Activated CD8-positive, alpha-beta T cell treated with anti-CD3 and anti-CD28 coated beads for 36 hours (primary cell): Measurements from ENCODE around the gene KIF6. TPM values are rescaled to one million over a fixed set of nuclear protein-coding genes. Genes with fewer than 3 reads are reported as not detected.

Source experiments
- ATAC-seq: fragments of 200-7000 bp; cut with Tn5 transposase; one replicate; pipeline ENCODE4 v1.10.0; 2021; ENCODE audit warnings: mild to moderate bottlenecking, moderate library complexity
- CTCF ChIA-PET: fragments of 350-600 bp; sonication (Branson Sonifier 250); formaldehyde crosslinking; loops from one replicate; lab custom pipeline; 2021; ENCODE audit warnings: antibody characterized with exemption; lab: Charles Lee
- POLR2A ChIA-PET: fragments of 350-600 bp; sonication (Branson Sonifier 250); formaldehyde crosslinking; loops from one replicate; lab custom pipeline; 2021; ENCODE audit warnings: antibody characterized with exemption; lab: Charles Lee
- DNase-seq: peaks from one replicate; pipeline ENCODE4 v3.0.0-alpha.2; 2020
- H3K27ac Mint-ChIP-seq: one replicate; pipeline ENCODE4 v1.8.0; 2021; ENCODE audit warnings: mild to moderate bottlenecking, mixed read lengths
- H3K27me3 Mint-ChIP-seq: one replicate; pipeline ENCODE4 v1.8.0; 2021; ENCODE audit warnings: mixed read lengths
- H3K36me3 Mint-ChIP-seq: one replicate; pipeline ENCODE4 v1.8.0; 2021; ENCODE audit warnings: low read depth, mixed read lengths
- H3K4me1 Mint-ChIP-seq: one replicate; pipeline ENCODE4 v1.8.0; 2021; ENCODE audit warnings: low read depth, mixed read lengths
- H3K4me3 Mint-ChIP-seq: one replicate; pipeline ENCODE4 v1.8.0; 2021; ENCODE audit warnings: mild to moderate bottlenecking, moderate library complexity, mixed read lengths
- H3K9me3 Mint-ChIP-seq: one replicate; pipeline ENCODE4 v1.8.0; 2021; ENCODE audit warnings: mixed read lengths
- intact Hi-C: fragments of 100-400 bp; cut with micrococcal nuclease; formaldehyde crosslinking; loops from one replicate; pipeline ENCODE4 v1.10.0; 2022
- total RNA-seq, 2 experiments: library from RNA; stranded (reverse); gene quantifications; one replicate each; pipeline ENCODE4 v1.2.3, GENCODE V29; 2021
- TF ChIP-seq, protein P1 (sequence below): fragments of 200-600 bp; IDR thresholded peaks from one replicate; pipeline ENCODE4 v1.8.0; 2022; ENCODE audit warnings: antibody characterized with exemption, mild to moderate bottlenecking

The KIF6 gene
- total RNA-seq, 2 experiments from 2014 or later = 0.13 to 0.14 TPM

DNA sequence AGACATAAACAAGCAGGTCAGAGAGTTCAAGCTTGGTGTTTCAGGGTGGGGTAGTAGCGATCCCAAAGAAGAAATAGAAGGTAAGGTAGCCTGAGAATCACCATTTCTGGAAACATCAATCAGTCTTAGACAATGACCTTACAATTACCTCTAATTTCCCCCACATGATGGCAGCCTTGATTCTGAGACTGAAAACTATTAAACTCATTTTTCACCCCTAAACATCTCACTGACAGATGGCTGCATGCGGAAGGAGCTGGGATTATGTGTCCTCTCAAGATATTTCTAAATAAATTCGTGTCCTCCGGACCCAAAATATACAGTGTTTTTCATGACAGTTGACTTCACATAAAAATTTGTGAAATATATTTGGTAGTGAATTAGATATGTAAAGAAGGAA is 61.0 kb downstream of the KIF6 start:
- CTCF ChIA-PET = no interaction called here
- intact Hi-C loops = no loop called here
- no peak overlapping the region for H3K4me3 Mint-ChIP-seq
- DNase-seq (no peak), ATAC-seq (no peak)
- H3K4me1 Mint-ChIP-seq = no peaks in the 10 kb centered on the region
- TF ChIP-seq, protein P1, sequence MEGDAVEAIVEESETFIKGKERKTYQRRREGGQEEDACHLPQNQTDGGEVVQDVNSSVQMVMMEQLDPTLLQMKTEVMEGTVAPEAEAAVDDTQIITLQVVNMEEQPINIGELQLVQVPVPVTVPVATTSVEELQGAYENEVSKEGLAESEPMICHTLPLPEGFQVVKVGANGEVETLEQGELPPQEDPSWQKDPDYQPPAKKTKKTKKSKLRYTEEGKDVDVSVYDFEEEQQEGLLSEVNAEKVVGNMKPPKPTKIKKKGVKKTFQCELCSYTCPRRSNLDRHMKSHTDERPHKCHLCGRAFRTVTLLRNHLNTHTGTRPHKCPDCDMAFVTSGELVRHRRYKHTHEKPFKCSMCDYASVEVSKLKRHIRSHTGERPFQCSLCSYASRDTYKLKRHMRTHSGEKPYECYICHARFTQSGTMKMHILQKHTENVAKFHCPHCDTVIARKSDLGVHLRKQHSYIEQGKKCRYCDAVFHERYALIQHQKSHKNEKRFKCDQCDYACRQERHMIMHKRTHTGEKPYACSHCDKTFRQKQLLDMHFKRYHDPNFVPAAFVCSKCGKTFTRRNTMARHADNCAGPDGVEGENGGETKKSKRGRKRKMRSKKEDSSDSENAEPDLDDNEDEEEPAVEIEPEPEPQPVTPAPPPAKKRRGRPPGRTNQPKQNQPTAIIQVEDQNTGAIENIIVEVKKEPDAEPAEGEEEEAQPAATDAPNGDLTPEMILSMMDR = no peak
- no peaks in the 10 kb centered on the region for H3K36me3 Mint-ChIP-seq
- no peaks in the 10 kb centered on the region for H3K9me3 Mint-ChIP-seq
- POLR2A ChIA-PET = no interaction called here
- H3K27me3 Mint-ChIP-seq = peaks cover 23% of the 10 kb centered on the region
- no peak overlapping the region for H3K27ac Mint-ChIP-seq

DNA sequence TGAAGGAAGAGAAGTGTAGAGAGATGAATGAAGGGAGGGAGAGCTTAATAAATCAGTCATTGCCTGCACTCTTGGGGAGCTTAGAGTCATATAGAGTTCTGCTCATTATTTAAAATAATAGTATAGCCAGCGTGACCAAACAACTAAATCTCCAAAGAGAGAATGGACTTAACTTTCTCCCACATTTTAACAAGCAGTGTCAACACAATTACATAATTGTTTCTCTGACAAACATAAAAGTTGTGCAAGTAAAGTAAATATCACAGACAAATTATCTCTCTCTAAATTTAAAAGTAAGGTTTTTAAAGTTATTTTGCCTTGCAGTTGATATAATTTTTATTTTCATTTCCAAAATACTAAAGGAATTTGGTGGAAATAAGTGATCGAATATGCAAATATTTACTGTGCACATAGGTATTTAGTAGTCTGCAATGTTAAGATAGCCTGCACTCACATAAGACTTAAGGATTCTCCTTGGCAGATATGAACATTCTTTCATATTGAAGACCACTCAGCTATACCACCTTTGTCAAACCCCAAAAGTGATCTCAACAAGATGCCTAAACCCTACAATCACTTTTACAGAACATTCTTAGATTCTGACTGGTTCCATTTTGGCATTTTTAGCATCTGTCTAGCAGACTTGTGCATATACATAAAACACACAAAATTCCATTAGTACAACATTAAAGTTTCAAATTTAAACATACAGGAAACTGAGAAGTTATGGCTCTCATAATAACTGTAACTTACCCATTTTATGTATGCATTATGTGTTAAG is 67.7 kb downstream of the KIF6 start:
- intact Hi-C loops = no loop called here
- DNase-seq (no peak), ATAC-seq (no peak)
- ChIA-PET POLR2A (no interaction called here), CTCF (no interaction called here)
- Mint-ChIP-seq H3K9me3 (no peaks in the 10 kb centered on the region), H3K4me1 (no peaks in the 10 kb centered on the region), H3K36me3 (no peaks in the 10 kb centered on the region), H3K27ac (no peak overlapping the region), H3K27me3 (peaks cover 2% of the 10 kb centered on the region), H3K4me3 (no peak overlapping the region)
- TF ChIP-seq, protein P1 = no peak

DNA sequence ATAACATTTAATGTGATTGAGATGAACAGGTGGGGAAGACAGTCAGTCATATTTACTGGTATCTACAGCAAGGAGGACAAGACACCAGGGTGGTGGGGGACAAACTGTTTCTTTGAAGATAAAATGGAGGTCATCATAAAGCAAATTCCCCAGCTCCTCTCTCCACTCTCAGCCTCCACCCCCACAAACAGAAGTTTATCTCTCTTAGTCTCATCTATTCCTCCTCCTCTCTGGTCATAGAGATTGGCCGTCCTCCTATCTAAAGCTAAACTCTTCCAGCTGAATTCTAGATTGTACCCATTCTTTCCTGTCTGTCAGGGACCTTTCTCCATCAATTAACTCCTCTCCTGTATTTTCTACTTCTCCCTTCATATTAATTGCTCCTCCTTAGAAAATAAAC is 71.1 kb downstream of the KIF6 start:
- intact Hi-C loops = no loop called here
- Mint-ChIP-seq H3K9me3 (no peaks in the 10 kb centered on the region), H3K4me1 (no peaks in the 10 kb centered on the region), H3K27me3 (peaks cover under 1% of the 10 kb centered on the region), H3K36me3 (no peaks in the 10 kb centered on the region), H3K27ac (no peak overlapping the region), H3K4me3 (no peak overlapping the region)
- TF ChIP-seq, protein P1 = no peak
- no peak for ATAC-seq
- no peak for DNase-seq
- POLR2A ChIA-PET = no interaction called here
- CTCF ChIA-PET = no interaction called here

DNA sequence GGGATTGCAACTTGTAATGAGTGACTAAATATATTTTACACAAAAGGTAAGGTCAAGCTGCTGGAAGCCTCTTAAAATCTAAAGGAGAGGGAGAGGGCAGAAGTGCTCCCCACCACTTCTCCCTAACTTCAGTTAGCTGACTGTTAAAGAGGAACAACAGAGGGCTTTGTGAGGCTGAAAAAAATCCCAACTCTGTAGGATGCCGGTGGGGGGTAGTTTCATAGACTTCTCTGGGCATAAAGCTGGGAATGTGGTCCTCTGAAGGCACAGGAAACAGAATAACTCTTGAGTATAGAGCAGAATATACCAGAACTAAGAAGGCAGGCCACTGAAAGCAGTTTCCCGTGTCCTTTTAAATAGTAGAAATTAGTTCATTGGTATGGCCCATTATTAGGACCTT is 71.6 kb downstream of the KIF6 start:
- CTCF ChIA-PET = no interaction called here
- TF ChIP-seq, protein P1 = no peak
- Mint-ChIP-seq H3K4me3 (no peak overlapping the region), H3K9me3 (no peaks in the 10 kb centered on the region), H3K27ac (no peak overlapping the region), H3K4me1 (no peaks in the 10 kb centered on the region), H3K27me3 (peaks cover 1% of the 10 kb centered on the region), H3K36me3 (no peaks in the 10 kb centered on the region)
- POLR2A ChIA-PET = no interaction called here
- DNase-seq (no peak), ATAC-seq (no peak)
- intact Hi-C loops = no loop called here

GRCh38 chr6:39649996-39650395 is 75.2 kb downstream of the KIF6 start:
- ChIA-PET POLR2A (no interaction called here), CTCF (no interaction called here)
- H3K27ac Mint-ChIP-seq = no peak overlapping the region
- TF ChIP-seq, protein P1 = no peak
- H3K4me3 Mint-ChIP-seq = no peak overlapping the region
- no peaks in the 10 kb centered on the region for H3K4me1 Mint-ChIP-seq
- H3K9me3 Mint-ChIP-seq = no peaks in the 10 kb centered on the region
- H3K27me3 Mint-ChIP-seq = peaks cover 1% of the 10 kb centered on the region
- H3K36me3 Mint-ChIP-seq = no peaks in the 10 kb centered on the region
- DNase-seq (no peak), ATAC-seq (no peak)
- intact Hi-C loops = no loop called here
